Measurements from ENCODE around the gene SPRN.
"Not testable (repeated sequence)": the region's sequence is repeated elsewhere in the genome, so short reads cannot be mapped to it uniquely, and the experiment has no call there.

- TF ChIP-seq, protein P1, sequence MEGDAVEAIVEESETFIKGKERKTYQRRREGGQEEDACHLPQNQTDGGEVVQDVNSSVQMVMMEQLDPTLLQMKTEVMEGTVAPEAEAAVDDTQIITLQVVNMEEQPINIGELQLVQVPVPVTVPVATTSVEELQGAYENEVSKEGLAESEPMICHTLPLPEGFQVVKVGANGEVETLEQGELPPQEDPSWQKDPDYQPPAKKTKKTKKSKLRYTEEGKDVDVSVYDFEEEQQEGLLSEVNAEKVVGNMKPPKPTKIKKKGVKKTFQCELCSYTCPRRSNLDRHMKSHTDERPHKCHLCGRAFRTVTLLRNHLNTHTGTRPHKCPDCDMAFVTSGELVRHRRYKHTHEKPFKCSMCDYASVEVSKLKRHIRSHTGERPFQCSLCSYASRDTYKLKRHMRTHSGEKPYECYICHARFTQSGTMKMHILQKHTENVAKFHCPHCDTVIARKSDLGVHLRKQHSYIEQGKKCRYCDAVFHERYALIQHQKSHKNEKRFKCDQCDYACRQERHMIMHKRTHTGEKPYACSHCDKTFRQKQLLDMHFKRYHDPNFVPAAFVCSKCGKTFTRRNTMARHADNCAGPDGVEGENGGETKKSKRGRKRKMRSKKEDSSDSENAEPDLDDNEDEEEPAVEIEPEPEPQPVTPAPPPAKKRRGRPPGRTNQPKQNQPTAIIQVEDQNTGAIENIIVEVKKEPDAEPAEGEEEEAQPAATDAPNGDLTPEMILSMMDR (IDR thresholded peaks at IDR 0.05), result not testable (repeated sequence)
- TF ChIP-seq POLR2A (IDR thresholded peaks at IDR 0.05), result not testable (repeated sequence)
Observed at GRCh38 chr10:133441356-133441755, 16.9 kb upstream of the SPRN start.
